SK-N-SH (cell line): ENCODE data around the gene MST1R. TPM values are rescaled to one million over a fixed set of nuclear protein-coding genes. Genes with fewer than 3 reads are reported as not detected.

ENCODE experiments used
- CTCF ChIA-PET: fragments of 300-600, 350-600 bp; formaldehyde crosslinking; extraction: SDS; loops from one replicate; lab custom pipeline; 2021; lab: Yijun Ruan, JAX
- POLR2A ChIA-PET: fragments of 350-600 bp; sonication (Branson Sonifier 250); formaldehyde crosslinking; extraction: SDS; loops from one replicate; lab custom pipeline; 2020; ENCODE audit warnings: antibody characterized with exemption, inconsistent platforms; lab: Yijun Ruan, JAX
- DNase-seq: peaks from one replicate; pipeline ENCODE4 v3.0.0; 2012
- H2AFZ ChIP-seq: fragments of 200-600 bp; sonication (generic); 2 replicates; pipeline ENCODE4 v1.8.1; 2016; ENCODE audit warnings: antibody characterized with exemption, mild to moderate bottlenecking, low read depth
- H3F3A ChIP-seq: fragments of 200-600 bp; sonication (generic); replicated peaks from 2 replicates; pipeline ENCODE3; 2016; ENCODE audit warnings: antibody characterized with exemption, mild to moderate bottlenecking; ENCODE audit not compliant: insufficient read depth
- H3K27ac ChIP-seq, 2 experiments: fragments of 200-500 bp in 1 of 2; fragments of 200-600 bp in 1 of 2; sonication (Bioruptor generic) in 1 of 2; sonication (generic), shearing (Covaris generic) in 1 of 2; 2 replicates each; pipeline versions ENCODE4 v1.5.1 to v1.6.1; 2014 to 2016; ENCODE audit warnings: low read depth in 2 of 2, inconsistent platforms in 1 of 2, low read length in 1 of 2, mild to moderate bottlenecking in 1 of 2, mixed read lengths in 1 of 2
- H3K27me3 ChIP-seq: fragments of 200-600 bp; sonication (generic), shearing (Covaris generic); 2 replicates; pipeline ENCODE4 v1.6.1; 2016; ENCODE audit warnings: mixed run types; ENCODE audit not compliant: insufficient read depth
- H3K36me3 ChIP-seq, 2 experiments: fragments of 200-500 bp in 1 of 2; fragments of 200-600 bp in 1 of 2; sonication (Bioruptor generic) in 1 of 2; sonication (generic) in 1 of 2; replicated peaks in 1 of 2; 2 replicates each; pipeline versions ENCODE3 to v1.5.1; 2014 to 2016; ENCODE audit warnings: low read length in 1 of 2, mild to moderate bottlenecking in 1 of 2; ENCODE audit not compliant: insufficient read depth in 2 of 2, control insufficient read depth in 1 of 2
- H3K4me1 ChIP-seq, 2 experiments: fragments of 200-500 bp in 1 of 2; fragments of 200-600 bp in 1 of 2; sonication (Bioruptor generic) in 1 of 2; sonication (generic), shearing (Covaris generic) in 1 of 2; 2 replicates each; pipeline versions ENCODE4 v1.5.1 to v1.6.1; 2014 to 2016; ENCODE audit warnings: low read depth in 1 of 2, low read length in 1 of 2, mixed run types in 1 of 2; ENCODE audit not compliant: insufficient read depth in 2 of 2, control insufficient read depth in 1 of 2
- H3K4me2 ChIP-seq: fragments of 200-600 bp; sonication (generic), shearing (Covaris generic); 2 replicates; pipeline ENCODE4 v1.6.1; 2017; ENCODE audit warnings: mixed run types
- H3K4me3 ChIP-seq, 2 experiments: fragments of 200-500 bp in 1 of 2; fragments of 200-600 bp in 1 of 2; sonication (Bioruptor generic) in 1 of 2; sonication (generic), shearing (Covaris generic) in 1 of 2; 2 replicates each; pipeline versions ENCODE4 v1.5.1 to v1.8.1; 2014 to 2016; ENCODE audit warnings: low read depth in 2 of 2, inconsistent platforms in 1 of 2, low read length in 1 of 2, mild to moderate bottlenecking in 1 of 2, mixed read lengths in 1 of 2, moderate library complexity in 1 of 2
- H3K79me2 ChIP-seq: fragments of 200-600 bp; sonication (generic); 2 replicates; pipeline ENCODE4 v1.8.1; 2017; ENCODE audit warnings: mild to moderate bottlenecking; ENCODE audit not compliant: insufficient read depth
- H3K9ac ChIP-seq: fragments of 200-600 bp; sonication (generic); 2 replicates; pipeline ENCODE4 v1.6.1; 2017; ENCODE audit warnings: mixed run types
- H3K9me2 ChIP-seq: fragments of 200-600 bp; sonication (generic); 2 replicates; pipeline ENCODE4 v1.6.1; 2017; ENCODE audit warnings: mixed run types
- H3K9me3 ChIP-seq: fragments of 200-600 bp; sonication (generic); 2 replicates; pipeline ENCODE4 v1.6.1; 2017; ENCODE audit warnings: mixed run types, mild to moderate bottlenecking, moderate library complexity
- H4K20me1 ChIP-seq: fragments of 200-600 bp; sonication (generic); 2 replicates; pipeline ENCODE4 v1.6.1; 2017; ENCODE audit warnings: mild to moderate bottlenecking, mixed run types; ENCODE audit not compliant: insufficient read depth
- FOSL2 ChIP-seq: IDR thresholded peaks from 2 replicates; pipeline ENCODE4 v1.4.0; 2012; ENCODE audit warnings: low read depth, mild to moderate bottlenecking, moderate library complexity, borderline replicate concordance
- GATA2 ChIP-seq: sonication (generic); formaldehyde crosslinking; IDR thresholded peaks from 2 replicates; pipeline ENCODE4 v1.5.0; 2020; ENCODE audit warnings: mild to moderate bottlenecking, missing genetic modification reagents
- MXI1 ChIP-seq: IDR thresholded peaks from 2 replicates; pipeline ENCODE4 v1.6.1; 2012; ENCODE audit warnings: mild to moderate bottlenecking, low read depth, low read length, improper control_type of control experiment
- RAD21 ChIP-seq: IDR thresholded peaks from 2 replicates; pipeline ENCODE4 v1.6.1; 2012; ENCODE audit warnings: mild to moderate bottlenecking, low read length
- RCOR1 ChIP-seq: fragments of 150-350 bp; IDR thresholded peaks from 2 replicates; pipeline ENCODE4 v1.6.1; 2017; ENCODE audit warnings: antibody characterized with exemption, low read length
- RXRA ChIP-seq: IDR thresholded peaks from 2 replicates; pipeline ENCODE4 v1.4.0; 2012; ENCODE audit warnings: low read depth, mild to moderate bottlenecking, borderline replicate concordance
- SMC3 ChIP-seq: IDR thresholded peaks from 2 replicates; pipeline ENCODE4 v1.6.1; 2012; ENCODE audit warnings: low read depth, low read length, improper control_type of control experiment
- TCF12 ChIP-seq: IDR thresholded peaks from 2 replicates; pipeline ENCODE4 v1.4.0; 2012
- WGBS: methylation state at CpG from one replicate; pipeline ENCODE4 v1.1.6; 2017; ENCODE audit warnings: low lambda C conversion rate; 5-methylcytosine and 5-hydroxymethylcytosine counted together
- polyA plus RNA-seq, 3 experiments: library from polyadenylated mRNA; depleted of rRNA; stranded (reverse); fragments of >200 nt; gene quantifications; 2 replicates each; pipeline ENCODE4 v1.2.3, GENCODE V29; 2012
- TF ChIP-seq, protein P1 (sequence below): fragments of 200-600 bp; sonication (generic); IDR thresholded peaks from 2 replicates; pipeline ENCODE4 v1.6.1; 2017; ENCODE audit warnings: antibody characterized with exemption, mild to moderate bottlenecking, moderate library complexity
- TF ChIP-seq, protein P2 (sequence below): fragments of 150-350 bp; IDR thresholded peaks from 2 replicates; pipeline ENCODE4 v1.6.1; 2017; ENCODE audit warnings: antibody characterized with exemption, low read length, low read depth, borderline replicate concordance
- TF ChIP-seq, protein P3 (sequence below): IDR thresholded peaks from 2 replicates; pipeline ENCODE4 v1.4.0; 2012; ENCODE audit warnings: low read depth, borderline replicate concordance
- TF ChIP-seq, protein P4 (sequence below): IDR thresholded peaks from 2 replicates; pipeline ENCODE4 v1.4.0; 2012; ENCODE audit warnings: low read depth
- TF ChIP-seq, protein P5 (sequence below): fragments of 150-350 bp; IDR thresholded peaks from 2 replicates; pipeline ENCODE4 v1.6.1; 2016; ENCODE audit warnings: mild to moderate bottlenecking, low read depth, low read length

Gene MST1R
- polyA plus RNA-seq, 1 of the 3 experiments (the other 2 are of a cell fraction): 0.23 TPM

DNA sequence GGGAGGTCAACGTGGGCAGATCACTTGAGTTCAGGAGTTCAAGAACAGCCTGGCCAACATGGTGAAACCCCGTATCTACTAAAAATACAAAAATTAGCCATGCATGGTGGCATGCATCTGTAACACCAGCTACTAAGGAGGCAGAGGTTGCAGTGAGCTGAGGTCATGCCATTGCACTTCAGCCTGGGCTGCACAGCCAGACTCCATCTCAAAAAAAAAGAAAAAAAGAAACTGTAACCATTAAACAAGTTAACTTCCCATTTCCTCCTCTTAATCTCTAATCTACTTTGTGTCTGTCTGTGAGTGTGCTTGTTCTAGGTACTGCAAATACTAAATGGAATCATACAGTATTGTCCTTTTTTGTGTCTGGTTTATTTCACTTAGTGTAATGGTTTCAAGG, 39.0 kb upstream of the MST1R start:
- H4K20me1 ChIP-seq: peaks cover 69% of the 10 kb centered on the region
- CTCF ChIA-PET: no interaction called here

More for the DNA sequence above, 39.0 kb upstream of the MST1R start:
- Histone ChIP-seq H3K9me3 (no peaks in the 10 kb centered on the region), H3F3A (peaks cover 19% of the 10 kb centered on the region), H3K27ac (no peak overlapping the region), H3K79me2 (peaks cover 73% of the 10 kb centered on the region), H3K9me2 (no peaks in the 10 kb centered on the region), H3K4me2 (peak overlapping the region; percentile 47; the same call in 1 of the 2 replicates), H3K27me3 (no peaks in the 10 kb centered on the region), H3K9ac (no peak overlapping the region), H3K4me1 (no peaks in the 10 kb centered on the region; a peak in 1 of 4 replicates), H2AFZ (no peak overlapping the region), H3K36me3 (peaks cover 0 to 13% of the 10 kb centered on the region in 2 experiments), H3K4me3 (no peak overlapping the region)
- DNase-seq: no peak
- 94% methylated on average over 2 of the region's 2 CpGs for WGBS
- POLR2A ChIA-PET: no interaction called here
- TF ChIP-seq MXI1 (no peak), GATA2 (CRISPR knock-in tag) (no peak), SMC3 (no peak), TCF12 (no peak), RXRA (no peak), RCOR1 (no peak), RAD21 (no peak), FOSL2 (no peak)
- TF ChIP-seq, protein P1, sequence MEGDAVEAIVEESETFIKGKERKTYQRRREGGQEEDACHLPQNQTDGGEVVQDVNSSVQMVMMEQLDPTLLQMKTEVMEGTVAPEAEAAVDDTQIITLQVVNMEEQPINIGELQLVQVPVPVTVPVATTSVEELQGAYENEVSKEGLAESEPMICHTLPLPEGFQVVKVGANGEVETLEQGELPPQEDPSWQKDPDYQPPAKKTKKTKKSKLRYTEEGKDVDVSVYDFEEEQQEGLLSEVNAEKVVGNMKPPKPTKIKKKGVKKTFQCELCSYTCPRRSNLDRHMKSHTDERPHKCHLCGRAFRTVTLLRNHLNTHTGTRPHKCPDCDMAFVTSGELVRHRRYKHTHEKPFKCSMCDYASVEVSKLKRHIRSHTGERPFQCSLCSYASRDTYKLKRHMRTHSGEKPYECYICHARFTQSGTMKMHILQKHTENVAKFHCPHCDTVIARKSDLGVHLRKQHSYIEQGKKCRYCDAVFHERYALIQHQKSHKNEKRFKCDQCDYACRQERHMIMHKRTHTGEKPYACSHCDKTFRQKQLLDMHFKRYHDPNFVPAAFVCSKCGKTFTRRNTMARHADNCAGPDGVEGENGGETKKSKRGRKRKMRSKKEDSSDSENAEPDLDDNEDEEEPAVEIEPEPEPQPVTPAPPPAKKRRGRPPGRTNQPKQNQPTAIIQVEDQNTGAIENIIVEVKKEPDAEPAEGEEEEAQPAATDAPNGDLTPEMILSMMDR: no peak
- TF ChIP-seq, protein P2, sequence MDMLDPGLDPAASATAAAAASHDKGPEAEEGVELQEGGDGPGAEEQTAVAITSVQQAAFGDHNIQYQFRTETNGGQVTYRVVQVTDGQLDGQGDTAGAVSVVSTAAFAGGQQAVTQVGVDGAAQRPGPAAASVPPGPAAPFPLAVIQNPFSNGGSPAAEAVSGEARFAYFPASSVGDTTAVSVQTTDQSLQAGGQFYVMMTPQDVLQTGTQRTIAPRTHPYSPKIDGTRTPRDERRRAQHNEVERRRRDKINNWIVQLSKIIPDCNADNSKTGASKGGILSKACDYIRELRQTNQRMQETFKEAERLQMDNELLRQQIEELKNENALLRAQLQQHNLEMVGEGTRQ: no peak
- TF ChIP-seq, protein P3, sequence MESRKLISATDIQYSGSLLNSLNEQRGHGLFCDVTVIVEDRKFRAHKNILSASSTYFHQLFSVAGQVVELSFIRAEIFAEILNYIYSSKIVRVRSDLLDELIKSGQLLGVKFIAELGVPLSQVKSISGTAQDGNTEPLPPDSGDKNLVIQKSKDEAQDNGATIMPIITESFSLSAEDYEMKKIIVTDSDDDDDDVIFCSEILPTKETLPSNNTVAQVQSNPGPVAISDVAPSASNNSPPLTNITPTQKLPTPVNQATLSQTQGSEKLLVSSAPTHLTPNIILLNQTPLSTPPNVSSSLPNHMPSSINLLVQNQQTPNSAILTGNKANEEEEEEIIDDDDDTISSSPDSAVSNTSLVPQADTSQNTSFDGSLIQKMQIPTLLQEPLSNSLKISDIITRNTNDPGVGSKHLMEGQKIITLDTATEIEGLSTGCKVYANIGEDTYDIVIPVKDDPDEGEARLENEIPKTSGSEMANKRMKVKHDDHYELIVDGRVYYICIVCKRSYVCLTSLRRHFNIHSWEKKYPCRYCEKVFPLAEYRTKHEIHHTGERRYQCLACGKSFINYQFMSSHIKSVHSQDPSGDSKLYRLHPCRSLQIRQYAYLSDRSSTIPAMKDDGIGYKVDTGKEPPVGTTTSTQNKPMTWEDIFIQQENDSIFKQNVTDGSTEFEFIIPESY: no peak
- TF ChIP-seq, protein P4, sequence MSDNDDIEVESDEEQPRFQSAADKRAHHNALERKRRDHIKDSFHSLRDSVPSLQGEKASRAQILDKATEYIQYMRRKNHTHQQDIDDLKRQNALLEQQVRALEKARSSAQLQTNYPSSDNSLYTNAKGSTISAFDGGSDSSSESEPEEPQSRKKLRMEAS: no peak
- TF ChIP-seq, protein P5, sequence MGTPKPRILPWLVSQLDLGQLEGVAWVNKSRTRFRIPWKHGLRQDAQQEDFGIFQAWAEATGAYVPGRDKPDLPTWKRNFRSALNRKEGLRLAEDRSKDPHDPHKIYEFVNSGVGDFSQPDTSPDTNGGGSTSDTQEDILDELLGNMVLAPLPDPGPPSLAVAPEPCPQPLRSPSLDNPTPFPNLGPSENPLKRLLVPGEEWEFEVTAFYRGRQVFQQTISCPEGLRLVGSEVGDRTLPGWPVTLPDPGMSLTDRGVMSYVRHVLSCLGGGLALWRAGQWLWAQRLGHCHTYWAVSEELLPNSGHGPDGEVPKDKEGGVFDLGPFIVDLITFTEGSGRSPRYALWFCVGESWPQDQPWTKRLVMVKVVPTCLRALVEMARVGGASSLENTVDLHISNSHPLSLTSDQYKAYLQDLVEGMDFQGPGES: no peak
